ENCODE results near the gene TM9SF4. TPM values are rescaled to one million over a fixed set of nuclear protein-coding genes. Genes with fewer than 3 reads are reported as not detected.

The TM9SF4 gene
- total RNA-seq, 1 experiment from 2014 or later = 45.9 TPM

DNA sequence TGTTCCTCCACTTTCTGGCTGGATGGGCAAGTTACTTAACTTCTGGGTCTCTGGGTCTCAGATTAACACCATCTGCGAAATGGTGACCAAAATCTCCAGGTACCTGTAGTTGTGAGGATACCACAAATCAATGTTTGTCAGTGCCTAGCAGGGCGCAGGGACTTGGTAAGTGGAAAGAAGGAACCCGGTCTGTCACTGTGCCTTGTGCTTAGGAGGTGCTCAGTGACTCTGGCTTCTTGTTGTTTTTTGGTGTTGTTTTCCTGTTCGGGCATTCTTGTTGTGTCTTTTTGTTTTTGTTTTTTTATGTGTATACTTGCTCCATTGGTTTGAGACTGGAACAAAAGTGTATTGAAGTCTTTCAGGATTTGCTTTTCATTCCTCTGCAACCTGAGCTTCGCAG, 17.8 kb downstream of the TM9SF4 start:
- no peak for DNase-seq (ENCODE audit: low spot score)

DNA sequence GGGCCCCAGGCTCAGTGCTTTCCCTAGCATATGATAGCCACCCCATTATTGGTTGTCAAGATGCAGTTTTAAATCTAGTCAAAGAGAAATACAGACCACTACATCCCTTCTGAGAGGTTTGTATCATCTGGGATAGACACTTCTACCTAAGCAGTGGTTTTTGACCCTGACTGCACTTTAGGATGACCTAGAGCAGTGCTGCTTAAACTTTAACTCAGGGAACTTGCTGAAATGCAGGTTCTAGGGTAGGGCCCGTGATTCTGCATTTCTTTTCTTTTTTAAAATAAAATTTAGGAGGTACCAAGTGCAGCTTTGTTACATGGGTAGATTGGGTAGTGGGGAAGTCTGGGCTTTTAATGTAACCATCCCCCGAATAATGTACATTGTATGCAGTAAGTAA, 18.7 kb downstream of the TM9SF4 start:
- DNase-seq (ENCODE audit: low spot score) = no peak

DNA sequence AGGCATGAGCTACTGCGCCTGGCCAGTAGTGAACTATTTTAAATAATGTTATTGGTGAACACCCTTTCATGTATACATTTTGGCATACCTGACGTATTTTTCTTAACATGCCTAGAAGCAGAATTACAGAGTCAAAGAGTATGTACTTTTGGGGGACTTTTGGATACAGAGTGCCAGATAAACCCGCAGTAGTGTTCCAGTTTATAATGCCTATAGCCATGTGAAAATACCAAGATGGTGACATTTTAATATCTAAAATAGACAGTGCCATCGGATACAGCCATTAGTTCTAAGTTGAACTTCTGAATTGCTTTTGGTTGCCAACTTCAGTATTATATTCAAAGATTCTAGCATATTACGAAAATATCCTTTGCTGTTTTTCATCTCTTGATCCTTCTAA, 20.3 kb downstream of the TM9SF4 start:
- DNase-seq (ENCODE audit: low spot score) = no peak

DNA sequence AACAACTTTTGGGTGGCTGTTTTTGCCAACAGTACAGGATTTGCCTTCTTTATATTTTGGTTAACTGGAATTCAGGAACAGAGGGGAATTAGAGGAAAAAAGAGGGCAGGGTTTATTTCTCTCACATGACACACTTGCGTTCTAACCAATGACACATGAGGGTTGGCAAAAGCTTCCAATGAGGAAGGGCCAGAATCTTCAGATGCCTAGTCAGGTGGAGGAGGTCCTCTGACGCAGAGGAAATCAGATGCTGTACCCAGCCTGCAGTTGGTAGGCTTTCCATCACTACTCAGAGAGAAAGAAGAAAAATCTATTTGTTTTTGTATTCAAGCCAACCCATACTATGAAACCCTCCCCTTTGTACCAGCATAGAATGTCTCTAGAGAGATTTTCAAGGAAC, 20.8 kb downstream of the TM9SF4 start:
- DNase-seq (ENCODE audit: low spot score) = no peak

DNA sequence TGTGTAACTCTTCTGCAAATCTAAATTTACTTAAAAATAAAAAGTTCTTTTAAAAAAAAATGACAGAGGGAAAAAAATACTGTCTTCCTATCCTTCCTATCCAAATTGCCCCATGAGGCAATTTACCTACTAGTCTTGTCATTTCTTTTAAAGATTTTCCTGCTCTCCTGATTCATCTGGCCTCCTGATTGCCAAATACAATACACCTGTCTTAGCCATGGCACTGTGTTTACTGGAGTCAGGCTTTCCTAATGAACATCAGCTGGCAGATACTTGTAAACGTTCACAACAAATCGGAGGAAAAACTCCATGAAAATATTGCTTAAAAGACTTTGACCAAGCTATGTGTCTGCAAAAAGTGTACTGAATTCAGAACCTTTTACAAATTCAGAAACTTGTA, 21.5 kb downstream of the TM9SF4 start:
- no peak for DNase-seq (ENCODE audit: low spot score)

DNA sequence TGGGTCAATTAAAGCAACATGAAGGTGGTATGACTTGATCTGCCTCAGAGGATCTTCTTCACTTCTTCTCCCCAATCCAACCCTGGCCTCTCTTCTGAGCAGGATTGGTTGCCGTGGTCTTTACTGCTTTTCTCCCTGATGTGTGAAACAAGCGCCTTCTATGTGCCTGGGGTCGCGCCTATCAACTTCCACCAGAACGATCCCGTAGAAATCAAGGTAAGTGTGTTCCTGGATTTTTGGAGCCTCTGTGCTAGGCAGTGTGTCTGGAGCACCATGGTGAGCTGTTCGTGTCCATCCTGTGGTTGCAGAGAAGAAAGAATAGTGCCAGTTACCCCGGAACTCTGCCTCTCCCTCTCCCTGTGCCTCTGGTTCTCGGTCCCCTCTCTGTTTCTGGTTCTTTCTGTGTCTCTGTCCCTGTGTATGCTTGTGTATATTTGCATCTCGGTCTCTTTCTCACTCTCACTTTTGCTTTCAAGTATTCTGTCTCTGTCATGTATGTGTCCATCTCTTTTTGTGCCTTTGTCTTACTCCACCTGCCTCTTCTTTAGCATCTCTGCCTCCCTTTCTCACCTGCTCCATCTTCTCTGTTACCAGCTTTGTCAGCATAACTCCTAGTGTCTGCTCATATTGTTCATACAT, 23.5 kb downstream of the TM9SF4 start:
- DNase-seq (ENCODE audit: low spot score) = no peak

DNA sequence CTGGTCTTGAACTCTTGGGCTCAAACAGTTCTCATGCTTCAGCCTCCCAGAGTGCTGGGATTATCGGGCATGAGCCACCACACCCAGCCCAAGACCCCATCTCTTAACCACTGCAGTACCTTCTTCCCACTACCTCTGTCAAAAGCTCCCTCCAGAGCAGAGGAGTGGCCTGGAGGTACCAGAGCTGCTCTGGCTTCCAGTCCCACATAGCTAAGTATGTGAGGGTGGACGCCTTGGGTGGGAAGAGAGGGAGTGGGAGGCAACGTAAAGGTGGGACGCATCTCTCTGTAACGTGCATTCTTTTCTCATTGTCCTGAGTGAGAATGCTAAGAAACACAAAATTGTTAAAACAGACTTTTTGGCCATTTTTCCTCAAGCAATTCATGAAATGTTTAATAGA, 24.5 kb downstream of the TM9SF4 start:
- DNase-seq (ENCODE audit: low spot score) = no peak

DNA sequence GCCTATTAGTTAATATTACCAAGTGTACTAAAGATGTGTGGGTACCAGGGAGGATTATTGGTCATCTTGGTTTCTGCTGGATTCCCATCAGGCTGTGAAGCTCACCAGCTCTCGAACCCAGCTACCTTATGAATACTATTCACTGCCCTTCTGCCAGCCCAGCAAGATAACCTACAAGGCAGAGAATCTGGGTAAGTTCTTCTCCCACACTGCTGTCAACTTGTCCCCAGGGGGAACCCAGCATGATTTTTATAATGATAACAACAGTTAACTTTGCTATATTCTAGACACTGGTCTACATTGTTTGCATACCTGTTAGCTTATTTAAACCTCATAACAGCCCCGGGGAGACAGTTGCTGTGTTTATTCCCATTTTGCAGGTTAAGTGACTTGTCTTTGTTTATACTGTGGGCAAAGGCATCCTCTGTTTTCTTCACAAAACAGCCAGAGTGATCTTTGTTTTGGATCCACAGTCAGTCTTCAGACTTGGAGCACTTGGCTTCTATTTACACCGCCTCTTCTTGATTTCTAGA, 26.5 kb downstream of the TM9SF4 start:
- DNase-seq (ENCODE audit: low spot score) = no peak

DNA sequence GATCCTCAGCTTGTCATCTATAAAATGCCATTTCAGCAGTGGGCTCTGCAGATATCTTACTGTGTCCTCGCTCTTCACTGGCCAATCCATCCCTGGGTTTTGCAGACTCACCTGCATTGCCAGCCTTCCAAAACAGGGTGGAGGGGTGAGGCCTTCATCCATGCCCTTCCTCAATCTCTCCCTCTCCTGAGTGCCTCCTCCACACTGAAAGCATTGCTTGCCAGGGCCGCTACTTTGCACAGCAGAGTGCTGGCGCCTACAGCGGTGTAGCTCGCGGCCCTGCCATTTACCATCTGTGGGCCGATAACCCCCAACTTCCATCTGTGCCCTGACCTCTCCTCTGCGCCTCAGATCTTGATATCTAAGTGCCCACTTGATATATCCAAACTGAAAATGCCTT, 29.4 kb downstream of the TM9SF4 start:
- DNase-seq (ENCODE audit: low spot score) = no peak

DNA sequence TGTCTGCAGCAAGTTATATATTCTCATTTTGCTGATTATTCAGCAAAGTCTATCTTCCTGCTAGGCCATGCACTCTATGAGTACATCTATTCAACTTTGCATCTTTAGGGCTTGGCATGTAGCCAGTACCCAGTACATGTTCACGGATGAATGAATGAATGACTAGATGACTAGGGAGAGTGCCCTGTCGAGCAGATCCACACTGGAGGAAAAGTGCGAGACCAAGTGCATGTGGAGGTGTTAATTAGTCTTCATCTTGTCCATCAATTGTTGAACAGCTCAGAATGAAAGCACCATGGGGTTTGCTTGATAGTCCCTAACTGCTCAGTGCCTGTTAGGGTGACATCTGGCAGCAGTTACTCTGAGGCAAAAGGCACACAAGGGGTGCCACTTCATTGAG, 30.4 kb downstream of the TM9SF4 start:
- DNase-seq (ENCODE audit: low spot score) = no peak

DNA sequence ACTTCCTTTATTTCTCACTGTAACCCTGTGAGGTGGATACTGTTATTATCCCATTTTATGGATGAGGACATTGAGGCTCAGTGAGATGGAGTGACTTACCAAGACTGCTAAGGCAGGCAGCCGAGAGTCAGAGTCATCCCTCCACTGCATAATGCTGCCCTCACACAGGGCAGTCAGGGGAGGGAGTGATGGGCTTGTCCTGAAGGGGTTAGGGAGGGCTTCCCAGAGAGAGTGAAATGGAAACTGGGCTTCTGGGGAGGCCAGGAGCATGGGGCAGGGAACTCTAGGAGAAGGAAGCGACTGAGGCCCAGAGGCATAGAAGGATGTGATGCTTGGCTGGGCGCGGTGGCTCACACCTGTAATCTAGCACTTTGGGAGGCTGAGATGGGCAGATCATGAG, 31.1 kb downstream of the TM9SF4 start:
- no peak for DNase-seq (ENCODE audit: low spot score)

DNA sequence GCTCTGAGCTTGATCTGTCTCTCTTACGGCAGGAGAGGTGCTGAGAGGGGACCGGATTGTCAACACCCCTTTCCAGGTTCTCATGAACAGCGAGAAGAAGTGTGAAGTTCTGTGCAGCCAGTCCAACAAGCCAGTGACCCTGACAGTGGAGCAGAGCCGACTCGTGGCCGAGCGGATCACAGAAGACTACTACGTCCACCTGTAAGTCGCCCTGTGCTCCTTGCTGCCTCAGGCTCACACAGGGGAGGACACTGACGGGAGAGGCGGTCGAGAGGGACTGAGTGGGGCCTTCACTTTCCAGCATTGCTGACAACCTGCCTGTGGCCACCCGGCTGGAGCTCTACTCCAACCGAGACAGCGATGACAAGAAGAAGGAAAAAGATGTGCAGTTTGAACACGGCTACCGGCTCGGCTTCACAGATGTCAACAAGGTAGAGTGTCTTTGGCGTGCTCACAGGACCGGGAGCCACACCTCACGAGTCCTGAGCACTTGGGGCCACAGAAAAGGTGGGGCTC, 32.0 kb downstream of the TM9SF4 start:
- DNase-seq (ENCODE audit: low spot score) = no peak

DNA sequence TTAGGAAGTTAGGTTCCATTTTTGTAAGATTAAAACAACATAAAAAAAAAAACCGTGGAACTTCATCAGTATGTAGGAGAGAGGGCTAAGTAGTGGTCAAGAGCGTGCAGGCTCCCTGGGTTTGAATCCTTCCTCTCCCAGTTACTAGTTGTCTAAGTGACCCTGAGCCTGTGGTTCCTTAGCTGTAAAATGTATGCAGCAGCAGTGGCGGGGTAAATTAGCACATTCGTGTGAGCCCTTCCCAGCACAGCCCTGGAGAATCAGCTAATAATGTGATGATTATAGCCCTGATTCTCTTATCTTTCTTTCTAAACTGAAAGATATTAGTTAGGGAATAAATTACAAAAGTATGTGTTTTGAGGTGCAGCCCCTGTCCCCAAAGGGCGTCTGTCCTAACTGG, 32.6 kb downstream of the TM9SF4 start:
- DNase-seq (ENCODE audit: low spot score) = no peak

DNA sequence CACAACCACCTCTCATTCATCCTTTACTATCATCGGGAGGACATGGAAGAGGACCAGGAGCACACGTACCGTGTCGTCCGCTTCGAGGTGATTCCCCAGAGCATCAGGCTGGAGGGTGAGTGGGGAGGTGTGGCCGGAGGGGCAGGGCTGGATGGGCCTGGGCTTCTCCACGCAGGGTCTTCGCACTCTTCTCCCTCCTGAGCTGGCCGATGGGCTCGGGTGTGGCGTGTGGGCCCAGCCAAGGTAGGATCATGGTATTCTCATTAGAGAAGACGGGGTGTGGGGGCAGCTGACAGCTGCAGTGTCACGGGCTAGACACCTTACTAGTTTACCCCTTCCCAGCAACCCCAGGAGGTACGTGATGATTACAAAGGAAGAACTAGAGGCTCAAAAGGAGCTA, 33.5 kb downstream of the TM9SF4 start:
- DNase-seq (ENCODE audit: low spot score) = no peak

DNA sequence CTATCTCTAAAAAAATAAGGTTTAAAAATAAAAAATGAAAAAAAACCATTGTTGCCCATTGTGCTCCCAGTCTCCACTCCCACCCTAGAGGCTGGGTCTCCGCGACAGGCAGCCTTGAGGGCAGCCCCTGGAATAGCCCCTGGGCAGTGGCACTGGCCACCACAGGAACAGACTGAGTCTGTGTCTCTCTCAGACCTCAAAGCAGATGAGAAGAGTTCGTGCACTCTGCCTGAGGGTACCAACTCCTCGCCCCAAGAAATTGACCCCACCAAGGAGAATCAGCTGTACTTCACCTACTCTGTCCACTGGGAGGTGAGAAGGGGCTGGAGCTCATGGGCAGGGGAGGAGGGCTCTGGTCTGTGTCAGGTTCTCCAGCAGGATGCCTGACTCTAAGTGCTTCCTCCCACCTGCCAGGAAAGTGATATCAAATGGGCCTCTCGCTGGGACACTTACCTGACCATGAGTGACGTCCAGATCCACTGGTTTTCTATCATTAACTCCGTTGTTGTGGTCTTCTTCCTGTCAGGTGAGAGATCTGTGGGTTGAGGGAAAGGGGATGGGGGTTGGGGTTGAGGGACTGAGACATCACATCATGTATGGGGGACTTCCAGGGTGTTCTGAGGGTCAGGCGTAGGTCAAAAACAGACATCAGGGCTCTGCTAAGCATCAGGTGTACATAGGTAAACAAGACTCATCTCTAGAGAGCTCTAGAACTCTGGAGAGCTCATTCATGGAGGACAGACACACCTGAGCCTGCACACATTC, 35.6 kb downstream of the TM9SF4 start:
- DNase-seq (ENCODE audit: low spot score) = no peak

DNA sequence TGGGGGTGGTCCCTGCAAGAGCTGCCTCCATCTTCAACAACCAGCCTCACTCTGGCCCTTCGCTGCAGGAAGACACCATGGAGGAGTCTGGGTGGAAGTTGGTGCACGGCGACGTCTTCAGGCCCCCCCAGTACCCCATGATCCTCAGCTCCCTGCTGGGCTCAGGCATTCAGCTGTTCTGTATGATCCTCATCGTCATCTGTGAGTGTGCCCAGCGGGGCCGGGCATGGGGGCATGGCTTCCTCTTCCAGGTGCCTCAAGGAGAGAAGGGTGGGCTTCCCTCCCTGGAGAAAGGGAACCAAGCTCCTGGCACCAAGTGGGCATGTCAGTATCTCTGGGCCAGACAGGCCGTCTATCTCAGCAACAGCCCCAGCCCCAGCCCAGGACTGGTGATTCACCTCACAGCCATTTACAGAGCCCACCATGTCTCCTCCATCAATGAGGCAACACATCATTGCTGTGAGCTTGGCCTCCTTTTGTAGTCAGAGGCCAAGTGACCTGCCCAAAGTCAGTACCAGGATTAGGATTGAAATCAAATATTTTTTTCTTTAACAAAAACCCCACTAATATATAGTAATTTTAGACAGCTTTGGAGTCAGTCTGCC, 40.2 kb downstream of the TM9SF4 start:
- no peak for DNase-seq (ENCODE audit: low spot score)

DNA sequence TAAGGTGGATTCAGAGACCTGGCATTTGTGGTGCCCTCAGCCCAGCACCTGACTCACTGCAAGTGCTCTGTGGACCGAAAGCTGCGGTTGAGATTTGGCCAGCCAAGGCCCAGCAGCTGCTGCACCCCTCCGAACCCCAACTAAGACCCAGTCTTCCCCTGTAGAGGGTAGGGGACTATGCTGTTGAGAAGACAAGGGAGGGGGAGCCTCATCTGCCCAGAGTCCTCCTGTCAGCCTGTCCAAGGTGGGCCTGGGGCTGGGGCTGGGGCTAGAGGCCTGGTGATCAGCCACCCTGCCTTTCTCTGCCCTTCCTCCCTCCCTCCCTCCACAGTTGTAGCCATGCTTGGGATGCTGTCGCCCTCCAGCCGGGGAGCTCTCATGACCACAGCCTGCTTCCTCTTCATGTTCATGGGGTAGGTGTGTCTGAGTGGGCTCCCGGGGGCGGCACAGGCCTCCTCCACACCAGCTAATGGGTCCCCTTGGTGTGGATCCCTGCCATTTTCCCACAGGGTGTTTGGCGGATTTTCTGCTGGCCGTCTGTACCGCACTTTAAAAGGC, 40.9 kb downstream of the TM9SF4 start:
- DNase-seq (ENCODE audit: low spot score) = no peak

DNA sequence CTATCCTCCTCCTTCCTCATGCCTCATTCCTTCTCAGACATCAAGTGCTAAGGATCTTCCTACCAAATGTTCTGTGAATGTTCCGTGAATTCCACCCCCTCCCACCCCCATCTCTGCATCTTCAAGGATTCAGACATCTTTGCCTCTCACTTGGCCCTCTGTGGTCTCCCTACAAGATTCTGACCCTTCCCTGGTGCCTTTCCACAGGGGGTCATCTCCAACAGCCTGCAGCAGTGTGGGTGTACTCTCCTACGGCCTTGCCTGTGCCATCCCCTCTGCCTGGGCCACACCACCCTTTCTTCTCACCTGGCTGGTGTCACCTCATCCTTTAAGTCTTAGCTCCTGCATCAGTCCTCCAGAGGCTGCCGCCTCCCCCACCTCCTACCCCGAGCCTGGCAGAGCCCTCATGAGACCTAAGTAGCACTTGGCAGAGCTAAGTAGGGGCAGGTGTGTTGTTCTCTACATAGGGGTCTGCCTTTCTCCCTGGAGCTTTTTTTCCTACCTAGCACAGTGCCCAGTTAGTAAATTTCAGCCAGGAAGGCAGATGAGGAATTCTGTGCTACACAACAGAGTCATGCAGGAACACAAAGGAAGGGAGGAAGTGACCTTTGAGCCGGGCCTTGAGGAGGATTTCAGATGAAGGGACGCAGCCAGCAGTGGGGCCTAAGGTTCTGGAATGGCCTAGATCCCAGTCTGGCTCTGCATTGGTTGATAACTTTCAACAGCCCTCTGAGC, 43.1 kb downstream of the TM9SF4 start:
- no peak for DNase-seq (ENCODE audit: low spot score)

DNA sequence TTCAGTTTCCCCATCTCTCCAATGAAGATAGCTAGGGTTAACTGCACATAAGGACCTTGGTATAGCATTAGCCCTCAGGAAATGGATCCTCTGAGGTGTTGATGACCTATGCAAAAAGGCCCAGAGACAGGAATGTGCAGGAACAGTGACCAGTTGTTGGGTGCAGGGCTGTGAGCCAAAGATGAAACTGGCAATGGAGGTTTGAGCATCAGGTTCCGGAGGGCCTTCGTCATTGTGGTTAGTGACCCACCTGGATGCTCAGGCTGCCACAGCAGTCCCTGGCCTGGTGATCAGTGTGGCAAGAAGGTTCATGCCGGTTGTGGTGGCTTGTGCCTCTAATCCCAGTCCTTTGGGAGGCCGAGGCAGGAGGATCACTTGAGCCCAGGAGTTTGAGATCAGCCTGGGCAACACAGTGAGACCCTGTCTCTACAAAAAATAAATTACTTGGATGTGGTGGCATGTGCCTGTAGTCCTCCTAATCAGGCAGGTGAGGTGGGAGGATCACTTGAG, 43.7 kb downstream of the TM9SF4 start:
- DNase-seq (ENCODE audit: low spot score) = no peak

DNA sequence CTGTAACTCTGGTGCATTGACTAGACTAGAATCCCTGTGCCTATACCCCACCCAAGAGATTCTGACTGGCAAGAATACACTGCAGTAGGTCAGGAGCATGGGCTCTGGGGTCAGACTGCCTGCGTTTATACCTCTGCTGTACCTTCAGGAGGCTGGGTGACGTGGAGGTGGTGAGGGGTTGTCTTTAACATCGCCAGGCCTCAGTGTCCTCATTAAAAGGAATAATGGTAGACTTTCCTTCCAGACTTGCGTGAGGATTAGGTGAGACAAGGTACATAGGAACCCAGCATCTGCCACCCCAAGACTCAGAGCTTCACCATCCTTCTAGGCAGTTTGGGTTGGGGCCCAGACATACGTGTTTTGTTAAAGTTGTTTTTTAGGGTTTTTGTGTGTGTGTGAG, 44.3 kb downstream of the TM9SF4 start:
- no peak for DNase-seq (ENCODE audit: low spot score)
